Mesenchymal stem cell (in vitro differentiated cells and primary cell): ENCODE data around the gene SNTG2.

Experiments
- DNase-seq: peaks from one replicate; pipeline ENCODE4 v3.0.0-alpha.2; 2013
- H2AFZ ChIP-seq: one replicate; pipeline ENCODE4 v1.6.1; 2013; ENCODE audit warnings: low read depth, mild to moderate bottlenecking, control low read depth, inconsistent platforms, low read length, moderate library complexity
- H2AK5ac ChIP-seq: 2 replicates; pipeline ENCODE4 v1.6.1; 2013; ENCODE audit warnings: low read length, moderate library complexity, mild to moderate bottlenecking, inconsistent platforms; ENCODE audit not compliant: severe bottlenecking
- H2BK120ac ChIP-seq: one replicate; pipeline ENCODE4 v1.6.1; 2013; ENCODE audit warnings: low read depth, mild to moderate bottlenecking, inconsistent platforms, low read length, moderate library complexity
- H2BK12ac ChIP-seq, 2 experiments: one replicate each; pipeline ENCODE4 v1.6.1; 2013; ENCODE audit warnings: inconsistent platforms in 2 of 2, low read length in 2 of 2, mild to moderate bottlenecking in 2 of 2, moderate library complexity in 2 of 2, control low read depth in 1 of 2
- H2BK15ac ChIP-seq: one replicate; pipeline ENCODE4 v1.6.1; 2013; ENCODE audit warnings: mild to moderate bottlenecking, low read depth, inconsistent platforms; ENCODE audit not compliant: poor library complexity, severe bottlenecking
- H2BK5ac ChIP-seq: 2 replicates; pipeline ENCODE4 v1.6.1; 2013; ENCODE audit warnings: low read depth, mild to moderate bottlenecking, low read length, control low read depth, inconsistent platforms; ENCODE audit not compliant: poor library complexity, severe bottlenecking
- H3K14ac ChIP-seq, 2 experiments: one replicate each; pipeline ENCODE4 v1.6.1; 2013; ENCODE audit warnings: inconsistent platforms in 2 of 2, low read length in 2 of 2, control low read depth in 1 of 2, mild to moderate bottlenecking in 1 of 2, moderate library complexity in 1 of 2
- H3K18ac ChIP-seq, 2 experiments: one replicate each; pipeline ENCODE4 v1.6.1; 2013; ENCODE audit warnings: inconsistent platforms in 2 of 2, low read length in 2 of 2, control low read depth in 1 of 2, low read depth in 1 of 2, mild to moderate bottlenecking in 1 of 2
- H3K23ac ChIP-seq, 2 experiments: one replicate each; pipeline ENCODE4 v1.6.1; 2013; ENCODE audit warnings: inconsistent platforms in 2 of 2, low read length in 2 of 2, mild to moderate bottlenecking in 2 of 2, moderate library complexity in 2 of 2, control low read depth in 1 of 2
- H3K27ac ChIP-seq: 2 replicates; pipeline ENCODE4 v1.5.1; 2013; ENCODE audit warnings: mild to moderate bottlenecking, moderate library complexity, low read length, control low read depth, inconsistent platforms; ENCODE audit not compliant: poor library complexity, severe bottlenecking
- H3K27me3 ChIP-seq, 2 experiments: 2 replicates each; pipeline versions ENCODE4 v1.6.1 to v1.7.0; 2013; ENCODE audit warnings: low read length in 2 of 2, mild to moderate bottlenecking in 2 of 2, moderate library complexity in 2 of 2, control low read depth in 1 of 2, inconsistent platforms in 1 of 2; ENCODE audit not compliant: control insufficient read depth in 1 of 2, insufficient read depth in 1 of 2
- H3K36me3 ChIP-seq, 2 experiments: 2 replicates each; pipeline versions ENCODE4 v1.6.1 to v1.7.0; 2013; ENCODE audit warnings: low read length in 2 of 2, control low read depth in 1 of 2, inconsistent platforms in 1 of 2, low read depth in 1 of 2, mild to moderate bottlenecking in 1 of 2; ENCODE audit not compliant: insufficient read depth in 2 of 2, control insufficient read depth in 1 of 2
- H3K4ac ChIP-seq, 2 experiments: one replicate each; pipeline ENCODE4 v1.6.1; 2013; ENCODE audit warnings: inconsistent platforms in 2 of 2, low read length in 2 of 2, mild to moderate bottlenecking in 2 of 2, moderate library complexity in 2 of 2, control low read depth in 1 of 2, low read depth in 1 of 2
- H3K4me1 ChIP-seq: 2 replicates; pipeline ENCODE4 v1.6.1; 2013; ENCODE audit warnings: low read depth, low read length, control low read depth; ENCODE audit not compliant: control insufficient read depth, insufficient read depth
- H3K4me2 ChIP-seq: 2 replicates; pipeline ENCODE4 v1.6.1; 2013; ENCODE audit warnings: low read length, mild to moderate bottlenecking, inconsistent platforms; ENCODE audit not compliant: poor library complexity, severe bottlenecking
- H3K4me3 ChIP-seq, 2 experiments: 2 replicates each; pipeline versions ENCODE4 v1.5.1 to v1.7.0; 2013; ENCODE audit warnings: low read length in 2 of 2, mild to moderate bottlenecking in 2 of 2, control low read depth in 1 of 2, low read depth in 1 of 2; ENCODE audit not compliant: insufficient read depth in 1 of 2
- H3K79me1 ChIP-seq: replicated peaks from 2 replicates; pipeline ENCODE4 v1.6.1; 2013; ENCODE audit warnings: mild to moderate bottlenecking, control low read depth, low read length, inconsistent platforms; ENCODE audit not compliant: poor library complexity, severe bottlenecking
- H3K9ac ChIP-seq: 2 replicates; pipeline ENCODE4 v1.7.0; 2013; ENCODE audit warnings: mild to moderate bottlenecking, low read length, moderate library complexity
- H3K9me3 ChIP-seq: 2 replicates; pipeline ENCODE4 v1.7.0; 2013; ENCODE audit warnings: mild to moderate bottlenecking, low read length; ENCODE audit not compliant: control insufficient read depth
- H4K8ac ChIP-seq: one replicate; pipeline ENCODE4 v1.6.1; 2013; ENCODE audit warnings: inconsistent platforms, mild to moderate bottlenecking, low read length, moderate library complexity
- H4K91ac ChIP-seq: one replicate; pipeline ENCODE4 v1.6.1; 2013; ENCODE audit warnings: mild to moderate bottlenecking, low read length, inconsistent platforms
- WGBS: methylation state at CpG from one replicate; pipeline ENCODE4 v1.1.7; 2013; ENCODE audit warnings: mixed read lengths; 5-methylcytosine and 5-hydroxymethylcytosine counted together

SNTG2 gene

GRCh38 chr2:1016500-1016899 is 65.9 kb downstream of the SNTG2 start:
- H3K4me3 ChIP-seq, result no peak overlapping the region

GRCh38 chr2:1017827-1018226 is 67.2 kb downstream of the SNTG2 start:
- H3K4me1 ChIP-seq, result no peaks in the 10 kb centered on the region
- no peak overlapping the region for H3K9ac ChIP-seq
- no peak overlapping the region for H4K8ac ChIP-seq
- H3K27me3 ChIP-seq, result peaks cover 0 to 9% of the 10 kb centered on the region in 2 experiments
- H3K36me3 ChIP-seq, result no peaks in the 10 kb centered on the region
- H4K91ac ChIP-seq, result no peak overlapping the region
- H3K23ac ChIP-seq, result no peak overlapping the region
- no peak overlapping the region for H3K4me2 ChIP-seq
- H2BK12ac ChIP-seq, result no peak overlapping the region
- H3K18ac ChIP-seq, result no peak overlapping the region
- no peak for DNase-seq
- no peak overlapping the region for H2BK120ac ChIP-seq
- no peak overlapping the region for H2BK15ac ChIP-seq
- H2BK5ac ChIP-seq, result no peak overlapping the region
- WGBS, result 60% methylated on average over 6 of the region's 6 CpGs
- H3K4me3 ChIP-seq, result no peak overlapping the region
- H3K79me1 ChIP-seq, result no peaks in the 10 kb centered on the region
- no peaks in the 10 kb centered on the region for H3K9me3 ChIP-seq
- H2AK5ac ChIP-seq, result no peak overlapping the region
- H2AFZ ChIP-seq, result no peak overlapping the region
- H3K14ac ChIP-seq, result no peak overlapping the region
- no peak overlapping the region for H3K27ac ChIP-seq
- H3K4ac ChIP-seq, result no peak overlapping the region

More at GRCh38 chr2:1016500-1016899, 65.9 kb downstream of the SNTG2 start:
- Histone ChIP-seq H3K14ac (no peak overlapping the region), H3K4ac (no peak overlapping the region), H3K4me1 (no peaks in the 10 kb centered on the region), H3K27me3 (peaks cover 0 to 9% of the 10 kb centered on the region in 2 experiments), H3K18ac (no peak overlapping the region), H3K36me3 (no peaks in the 10 kb centered on the region), H2BK120ac (no peak overlapping the region), H3K79me1 (no peaks in the 10 kb centered on the region), H3K9me3 (no peaks in the 10 kb centered on the region), H2AK5ac (no peak overlapping the region), H2BK5ac (no peak overlapping the region), H4K8ac (no peak overlapping the region), H3K9ac (no peak overlapping the region), H3K23ac (no peak overlapping the region), H2BK15ac (no peak overlapping the region), H2BK12ac (no peak overlapping the region), H3K4me2 (no peak overlapping the region), H4K91ac (no peak overlapping the region), H3K27ac (no peak overlapping the region), H2AFZ (no peak overlapping the region)
- WGBS, result 94% methylated on average over 8 of the region's 8 CpGs
- DNase-seq, result no peak

- Histone ChIP-seq H3K23ac (no peak overlapping the region), H3K4me3 (no peak overlapping the region), H3K36me3 (no peaks in the 10 kb centered on the region), H4K8ac (no peak overlapping the region), H3K79me1 (no peaks in the 10 kb centered on the region), H3K14ac (no peak overlapping the region), H2BK15ac (no peak overlapping the region), H2BK5ac (no peak overlapping the region), H2AK5ac (no peak overlapping the region), H3K4me2 (no peak overlapping the region), H2BK120ac (no peak overlapping the region), H2BK12ac (no peak overlapping the region), H3K27ac (no peak overlapping the region), H3K18ac (no peak overlapping the region), H4K91ac (no peak overlapping the region), H2AFZ (no peak overlapping the region), H3K4me1 (no peaks in the 10 kb centered on the region), H3K4ac (no peak overlapping the region), H3K27me3 (peaks cover 0 to 9% of the 10 kb centered on the region in 2 experiments), H3K9me3 (no peaks in the 10 kb centered on the region), H3K9ac (no peak overlapping the region)
- no peak for DNase-seq
- WGBS, result 60% methylated on average over 1 of the region's 3 CpGs
Observed at GRCh38 chr2:1020206-1020605, 69.6 kb downstream of the SNTG2 start.

GRCh38 chr2:1022178-1022577 is 71.5 kb downstream of the SNTG2 start:
- no peak overlapping the region for H2BK15ac ChIP-seq
- H4K91ac ChIP-seq, result no peak overlapping the region
- H2AK5ac ChIP-seq, result no peak overlapping the region
- H3K27ac ChIP-seq, result no peak overlapping the region
- no peaks in the 10 kb centered on the region for H3K36me3 ChIP-seq
- H3K4me3 ChIP-seq, result no peak overlapping the region
- no peak overlapping the region for H3K4me2 ChIP-seq
- peaks cover 0 to 4% of the 10 kb centered on the region in 2 experiments for H3K27me3 ChIP-seq
- no peak overlapping the region for H4K8ac ChIP-seq
- no peak overlapping the region for H2AFZ ChIP-seq
- H3K4me1 ChIP-seq, result no peaks in the 10 kb centered on the region
- no peak overlapping the region for H3K18ac ChIP-seq
- no peaks in the 10 kb centered on the region for H3K9me3 ChIP-seq
- no peak overlapping the region for H2BK12ac ChIP-seq
- H3K14ac ChIP-seq, result no peak overlapping the region
- 87% methylated on average over 17 of the region's 17 CpGs for WGBS
- no peak overlapping the region for H3K9ac ChIP-seq
- no peak overlapping the region for H2BK5ac ChIP-seq
- H3K4ac ChIP-seq, result no peak overlapping the region
- H3K23ac ChIP-seq, result no peak overlapping the region
- H3K79me1 ChIP-seq, result no peaks in the 10 kb centered on the region
- H2BK120ac ChIP-seq, result no peak overlapping the region
- DNase-seq, result no peak
